ENCODE results near the gene IL15RA.
"Not testable (repeated sequence)": the region's sequence is repeated elsewhere in the genome, so short reads cannot be mapped to it uniquely, and the experiment has no call there.

DNA sequence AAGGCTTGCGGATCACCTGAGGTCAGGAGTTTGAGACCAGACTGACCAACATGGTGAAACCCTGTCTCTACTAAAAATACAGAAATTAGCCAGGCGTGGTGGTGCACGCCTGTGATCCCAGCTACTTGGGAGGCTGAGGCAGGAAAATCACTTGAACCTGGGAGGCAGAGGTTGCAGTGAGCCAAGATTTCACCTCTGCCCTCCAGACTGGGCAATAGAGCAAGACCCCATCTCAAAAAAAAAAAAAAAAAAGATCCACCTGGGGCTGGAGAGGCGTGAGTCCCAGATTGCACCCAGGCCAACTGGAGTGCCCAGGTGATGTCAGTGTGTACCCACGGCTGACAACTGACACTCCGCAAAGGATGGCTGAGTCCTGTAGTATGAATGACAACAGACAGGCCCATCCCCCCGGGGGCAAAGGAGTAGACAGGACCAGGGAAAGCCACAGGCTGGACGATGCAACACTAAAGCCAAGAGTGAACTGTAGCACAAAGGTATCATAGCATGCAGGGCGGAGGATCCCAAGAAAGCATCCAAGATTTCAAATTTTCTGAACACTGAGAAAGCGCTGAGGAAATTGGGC lies 14.9 kb downstream of the IL15RA start:
- not testable (repeated sequence) for TF ChIP-seq RARB, ZNF302 (CRISPR knock-in tag; IDR thresholded peaks at IDR 0.05)
